ENCODE data around the gene PIP4P1. TPM values are rescaled to one million over a fixed set of nuclear protein-coding genes. Genes with fewer than 3 reads are reported as not detected.

The PIP4P1 gene
- polyA plus RNA-seq, 4 donors = 34.1 to 38.0 (median 36.4) TPM

- peak; percentile 51 to 74 (median 66) for DNase-seq (ENCODE audit: low read depth in 4 of 4, low spot score in 3 of 4)
Measured at GRCh38 chr14:20412876-20413743, 48.1 kb downstream of the PIP4P1 start, which contains the start of gene TEP1. Gene TEP1, minus strand, starts transcription at chr14:20413501. Its CDS starts 5,062 bp downstream, at chr14:20408439.

- DNase-seq (ENCODE audit: low read depth in 4 of 4, low spot score in 3 of 4) = no peak
Measured at GRCh38 chr14:20412411-20412810, 48.8 kb downstream of the PIP4P1 start.

- DNase-seq (ENCODE audit: low read depth in 4 of 4, low spot score in 3 of 4) = no peak
Measured at GRCh38 chr14:20409226-20409625, 52.0 kb downstream of the PIP4P1 start.

Other genes with a start within 250 kb of the PIP4P1 start
- gene OR11H6, start 237.7 kb downstream of the PIP4P1 start, polyA plus RNA-seq (ENCODE audit: insufficient read length in 4 of 4) = not detected
- under 1 TPM; 0.23 to 0.39 (median 0.30) TPM for gene OR11H7, start 232.5 kb downstream of the PIP4P1 start, polyA plus RNA-seq (ENCODE audit: insufficient read length in 4 of 4)
- gene OR11H4, start 222.1 kb downstream of the PIP4P1 start, polyA plus RNA-seq (ENCODE audit: insufficient read length in 4 of 4) = not detected
- gene TTC5, start 155.5 kb downstream of the PIP4P1 start, polyA plus RNA-seq (ENCODE audit: insufficient read length in 4 of 4) = 10 to 100 TPM; 25.4 to 27.5 (median 26.9) TPM
- 100 to 1,000 TPM; 115 to 132 (median 117) TPM for gene CCNB1IP1, start 128.2 kb downstream of the PIP4P1 start, polyA plus RNA-seq (ENCODE audit: insufficient read length in 4 of 4)
- gene PARP2, start 117.8 kb downstream of the PIP4P1 start, polyA plus RNA-seq (ENCODE audit: insufficient read length in 4 of 4) = 10 to 100 TPM; 45.2 to 63.2 (median 55.0) TPM
- gene TEP1, start 47.9 kb downstream of the PIP4P1 start, polyA plus RNA-seq (ENCODE audit: insufficient read length in 4 of 4) = 10 to 100 TPM; 14.4 to 22.5 (median 17.6) TPM
- under 1 TPM; 0.30 to 0.54 (median 0.49) TPM for gene KLHL33, start 25.3 kb downstream of the PIP4P1 start, polyA plus RNA-seq (ENCODE audit: insufficient read length in 4 of 4)
- gene OSGEP, start 6.6 kb downstream of the PIP4P1 start, polyA plus RNA-seq (ENCODE audit: insufficient read length in 4 of 4) = 10 to 100 TPM; 42.0 to 59.7 (median 48.8) TPM
- gene APEX1, start 6.2 kb downstream of the PIP4P1 start, polyA plus RNA-seq (ENCODE audit: insufficient read length in 4 of 4) = 100 to 1,000 TPM; 318 to 344 (median 328) TPM
- 10 to 100 TPM; 58.0 to 95.0 (median 65.5) TPM for gene PNP, start 8.0 kb upstream of the PIP4P1 start, polyA plus RNA-seq (ENCODE audit: insufficient read length in 4 of 4)
- under 1 TPM in 2 of 4 donors, not detected in 2; 0.30 to 0.43 TPM for gene RNASE10, start 44.1 kb upstream of the PIP4P1 start, polyA plus RNA-seq (ENCODE audit: insufficient read length in 4 of 4)
- gene RNASE9, start 99.6 kb upstream of the PIP4P1 start, polyA plus RNA-seq (ENCODE audit: insufficient read length in 4 of 4) = not detected
- gene RNASE11, start 126.6 kb upstream of the PIP4P1 start, polyA plus RNA-seq (ENCODE audit: insufficient read length in 4 of 4) = not detected
- gene RNASE12, start 129.9 kb upstream of the PIP4P1 start, polyA plus RNA-seq (ENCODE audit: insufficient read length in 4 of 4) = not detected
- gene OR6S1, start 180.3 kb upstream of the PIP4P1 start, polyA plus RNA-seq (ENCODE audit: insufficient read length in 4 of 4) = not detected
- 1 to 10 TPM; 1.7 to 6.5 (median 2.6) TPM for gene RNASE4, start 223.1 kb upstream of the PIP4P1 start, polyA plus RNA-seq (ENCODE audit: insufficient read length in 4 of 4)
- 1 to 10 TPM; 2.8 to 4.0 (median 3.8) TPM for gene ANG, start 227.3 kb upstream of the PIP4P1 start, polyA plus RNA-seq (ENCODE audit: insufficient read length in 4 of 4)